HG02642 (cell line): Measurements from ENCODE around the gene PHKA2.

Source experiments
- ATAC-seq: cut with Tn5 transposase; IDR thresholded peaks from one replicate; pipeline ENCODE4 v1.9.1; 2021; ENCODE audit warnings: mild to moderate bottlenecking; ENCODE audit not compliant: unreplicated experiment, poor library complexity

PHKA2 gene

GRCh38 chrX:18893536-18893935 is 90.4 kb downstream of the PHKA2 start:
- ATAC-seq = no peak

GRCh38 chrX:18892899-18893298 is 91.0 kb downstream of the PHKA2 start:
- no peak for ATAC-seq

- no peak for ATAC-seq
Observed at GRCh38 chrX:18891548-18891945, 92.4 kb downstream of the PHKA2 start.

GRCh38 chrX:18890724-18891547 is 93.0 kb downstream of the PHKA2 start:
- ATAC-seq = no peak

- ATAC-seq = no peak
Observed at GRCh38 chrX:18890049-18890381, 93.9 kb downstream of the PHKA2 start.

GRCh38 chrX:18889346-18890048 is 94.4 kb downstream of the PHKA2 start:
- ATAC-seq = no peak

GRCh38 chrX:18888281-18888680 is 95.6 kb downstream of the PHKA2 start:
- ATAC-seq = no peak

- ATAC-seq = no peak
Observed at GRCh38 chrX:18887825-18888212, 96.1 kb downstream of the PHKA2 start.

GRCh38 chrX:18887177-18887824 is 96.6 kb downstream of the PHKA2 start:
- ATAC-seq = no peak

- ATAC-seq = peak; percentile 84
Observed at GRCh38 chrX:18886344-18887161, 97.4 kb downstream of the PHKA2 start.

GRCh38 chrX:18886005-18886343 is 97.9 kb downstream of the PHKA2 start:
- peak; percentile 38 for ATAC-seq

GRCh38 chrX:18885328-18886004 is 98.4 kb downstream of the PHKA2 start:
- no peak for ATAC-seq

GRCh38 chrX:18884916-18885315 is 99.0 kb downstream of the PHKA2 start:
- no peak for ATAC-seq

GRCh38 chrX:18883961-18884765 is 99.8 kb downstream of the PHKA2 start:
- ATAC-seq = no peak

GRCh38 chrX:18883234-18883960 is 100.5 kb downstream of the PHKA2 start:
- ATAC-seq = no peak

GRCh38 chrX:18879144-18879543 is 104.8 kb downstream of the PHKA2 start:
- ATAC-seq = no peak

GRCh38 chrX:18877469-18877868 is 106.4 kb downstream of the PHKA2 start:
- ATAC-seq = no peak

- ATAC-seq = no peak
Observed at GRCh38 chrX:18875256-18875878, 108.5 kb downstream of the PHKA2 start.
